Neuronal stem cell (in vitro differentiated cells): ENCODE measurements around the gene GRPEL1.

Experiments used
- DNase-seq: peaks from one replicate; pipeline ENCODE4 v3.0.0-alpha.2; 2013; ENCODE audit warnings: low spot score
- H2AFZ ChIP-seq: one replicate; pipeline ENCODE4 v1.6.1; 2013; ENCODE audit warnings: mild to moderate bottlenecking, low read length, inconsistent platforms
- H2AK5ac ChIP-seq: 2 replicates; pipeline ENCODE4 v1.6.1; 2013; ENCODE audit warnings: low read depth, mild to moderate bottlenecking, inconsistent platforms, low read length, moderate library complexity, mixed read lengths
- H2BK120ac ChIP-seq: 2 replicates; pipeline ENCODE4 v1.6.1; 2013; ENCODE audit warnings: low read depth, mild to moderate bottlenecking, inconsistent platforms, low read length, moderate library complexity, mixed read lengths
- H2BK12ac ChIP-seq: one replicate; pipeline ENCODE4 v1.6.1; 2013; ENCODE audit warnings: low read length, inconsistent platforms
- H2BK15ac ChIP-seq: 2 replicates; pipeline ENCODE4 v1.6.1; 2013; ENCODE audit warnings: mild to moderate bottlenecking, low read length, inconsistent platforms, mixed read lengths
- H2BK5ac ChIP-seq: one replicate; pipeline ENCODE4 v1.6.1; 2013; ENCODE audit warnings: inconsistent platforms, mild to moderate bottlenecking, low read length, moderate library complexity
- H3K14ac ChIP-seq: one replicate; pipeline ENCODE4 v1.6.1; 2013; ENCODE audit warnings: low read length, inconsistent platforms
- H3K18ac ChIP-seq: 2 replicates; pipeline ENCODE4 v1.6.1; 2013; ENCODE audit warnings: low read length, inconsistent platforms
- H3K23ac ChIP-seq: 2 replicates; pipeline ENCODE4 v1.6.1; 2013; ENCODE audit warnings: low read depth, mild to moderate bottlenecking, mixed read lengths, low read length, inconsistent platforms; ENCODE audit not compliant: poor library complexity
- H3K27ac ChIP-seq: replicated peaks from 3 replicates; pipeline ENCODE4 v1.5.1; 2013; ENCODE audit warnings: low read length, inconsistent platforms
- H3K27me3 ChIP-seq, 3 experiments: 2 replicates each; pipeline ENCODE4 v1.6.1; 2013; ENCODE audit warnings: low read length in 3 of 3, mild to moderate bottlenecking in 2 of 3, inconsistent platforms in 1 of 3, low read depth in 1 of 3, mixed read lengths in 1 of 3, moderate library complexity in 1 of 3; ENCODE audit not compliant: control insufficient read depth in 3 of 3, insufficient read depth in 3 of 3
- H3K36me3 ChIP-seq, 2 donors: replicated peaks in 1 of 2; 2 replicates each; pipeline ENCODE4 v1.6.1; 2013; ENCODE audit warnings: low read length in 2 of 2; ENCODE audit not compliant: control insufficient read depth in 2 of 2, insufficient read depth in 2 of 2
- H3K4ac ChIP-seq: 2 replicates; pipeline ENCODE4 v1.6.1; 2013; ENCODE audit warnings: inconsistent platforms, mild to moderate bottlenecking, low read length, moderate library complexity
- H3K4me1 ChIP-seq, 2 donors: 1 replicate in 1 of 2; 2 replicates in 1 of 2; pipeline ENCODE4 v1.6.1; 2013; ENCODE audit warnings: low read length in 2 of 2, low read depth in 1 of 2; ENCODE audit not compliant: control insufficient read depth in 2 of 2, insufficient read depth in 1 of 2
- H3K4me2 ChIP-seq: one replicate; pipeline ENCODE4 v1.6.1; 2013; ENCODE audit warnings: mild to moderate bottlenecking, low read length, inconsistent platforms; ENCODE audit not compliant: insufficient read depth, poor library complexity, severe bottlenecking
- H3K4me3 ChIP-seq, 2 donors: 2 replicates each; pipeline ENCODE4 v1.5.1; 2013; ENCODE audit warnings: low read length in 2 of 2, mild to moderate bottlenecking in 2 of 2, inconsistent platforms in 1 of 2, moderate library complexity in 1 of 2
- H3K79me1 ChIP-seq: one replicate; pipeline ENCODE4 v1.6.1; 2013; ENCODE audit warnings: low read depth, mild to moderate bottlenecking, inconsistent platforms, low read length, moderate library complexity
- H3K9ac ChIP-seq: one replicate; pipeline ENCODE4 v1.6.1; 2013; ENCODE audit warnings: mild to moderate bottlenecking, low read depth, low read length, inconsistent platforms; ENCODE audit not compliant: poor library complexity
- H3K9me3 ChIP-seq, 2 donors: replicated peaks in 1 of 2; 2 replicates each; pipeline versions ENCODE3 to v1.6.1; 2013; ENCODE audit warnings: low read length in 2 of 2, mild to moderate bottlenecking in 2 of 2, inconsistent platforms in 1 of 2, low read depth in 1 of 2, mixed read lengths in 1 of 2, moderate library complexity in 1 of 2; ENCODE audit not compliant: control insufficient read depth in 2 of 2, insufficient read depth in 1 of 2
- H4K8ac ChIP-seq: one replicate; pipeline ENCODE4 v1.6.1; 2013; ENCODE audit warnings: low read depth, mild to moderate bottlenecking, inconsistent platforms, low read length, moderate library complexity
- H4K91ac ChIP-seq: one replicate; pipeline ENCODE4 v1.6.1; 2013; ENCODE audit warnings: low read length, low read depth, mild to moderate bottlenecking, inconsistent platforms; ENCODE audit not compliant: poor library complexity
- WGBS, 2 donors: extraction: QIAGEN DNeasy Blood & Tissue Kit; methylation state at CpG; one replicate each; pipeline ENCODE4 v1.1.7; 2013; ENCODE audit warnings: missing lambda C conversion rate in 2 of 2, mixed read lengths in 1 of 2; ENCODE audit not compliant: insufficient read length in 2 of 2, insufficient replicate concordance in 1 of 2; ENCODE audit errors: extremely low coverage in 2 of 2; 5-methylcytosine and 5-hydroxymethylcytosine counted together

GRPEL1 gene

DNA sequence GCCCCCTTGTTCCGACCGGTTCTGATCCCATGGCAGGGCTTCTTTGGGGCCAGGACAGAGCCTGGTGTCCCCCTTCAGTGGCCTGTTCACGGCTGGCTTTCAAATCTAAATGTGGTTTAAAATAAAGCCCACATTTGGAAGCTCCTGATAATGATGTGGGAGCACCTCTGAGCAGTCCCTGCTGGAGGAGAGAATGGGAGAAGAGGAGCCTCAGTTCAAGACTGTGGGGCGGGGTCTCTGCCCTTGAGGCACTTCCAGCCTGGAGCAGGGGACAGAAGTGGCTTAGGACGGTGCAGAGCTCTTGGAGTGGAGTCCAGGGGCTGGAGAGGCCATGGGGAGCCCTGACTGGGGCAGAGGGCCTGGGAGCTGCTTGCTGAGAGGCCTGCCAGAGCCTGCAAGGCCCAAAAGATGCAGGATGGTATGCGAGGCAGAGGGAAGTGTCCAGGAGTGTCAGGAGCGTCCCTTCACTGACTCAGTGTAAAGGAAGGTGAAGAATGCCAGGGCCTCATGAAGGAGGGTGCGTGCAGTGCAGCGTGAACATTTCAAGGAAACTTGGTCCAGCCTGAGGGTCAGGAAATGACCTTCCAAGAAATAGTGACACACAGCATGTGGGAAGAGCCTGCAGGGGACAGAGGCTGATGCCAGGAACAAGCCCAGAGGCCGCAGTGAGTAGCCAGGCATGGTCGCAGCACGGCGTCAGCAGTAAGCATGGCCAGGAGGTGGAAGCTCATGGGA, 45.8 kb downstream of the GRPEL1 start:
- Histone ChIP-seq H3K79me1 (peaks cover 3% of the 10 kb centered on the region), H3K23ac (peak overlapping the region; percentile 16), H4K8ac (no peak overlapping the region), H2AFZ (no peak overlapping the region), H2BK12ac (no peak overlapping the region), H2BK5ac (no peak overlapping the region), H3K4ac (no peak overlapping the region), H3K4me2 (no peak overlapping the region), H3K9ac (no peak overlapping the region), H3K4me3 (peak overlapping the region in 1 of 2 donors; percentile 23), H3K4me1 (peaks cover 5 to 8% of the 10 kb centered on the region in 2 donors), H2AK5ac (no peak overlapping the region), H2BK120ac (no peak overlapping the region), H3K14ac (peak overlapping the region; percentile 58), H3K9me3 (no peaks in the 10 kb centered on the region), H3K27me3 (no peaks in the 10 kb centered on the region), H2BK15ac (no peak overlapping the region), H3K27ac (no peak overlapping the region), H3K18ac (no peak overlapping the region), H4K91ac (no peak overlapping the region), H3K36me3 (peaks cover 29 to 87% of the 10 kb centered on the region in 2 donors)
- WGBS, 2 donors: no CpG with 5 or more reads among the region's 13 CpGs
- DNase-seq: no peak

DNA sequence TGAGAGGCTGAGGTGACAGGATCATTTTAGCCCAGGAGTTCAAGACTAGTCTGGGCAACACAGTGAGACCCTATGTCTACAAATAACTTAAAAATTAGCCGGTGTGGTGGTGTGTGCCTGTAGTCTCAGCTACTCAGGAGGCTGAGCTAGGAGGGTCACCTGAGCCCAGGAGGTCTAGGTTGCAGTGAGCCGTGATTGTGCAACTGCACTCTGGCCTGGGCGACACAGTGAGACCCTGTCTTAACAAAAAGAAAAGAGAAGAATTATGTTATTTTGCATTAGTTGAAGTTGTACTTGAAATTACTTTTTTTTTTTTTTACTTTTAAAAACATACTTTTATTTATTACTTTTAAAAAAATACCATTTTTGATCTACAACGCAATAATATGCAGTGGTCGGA, 46.5 kb downstream of the GRPEL1 start:
- Histone ChIP-seq H3K27ac (no peak overlapping the region), H3K9me3 (no peaks in the 10 kb centered on the region), H4K8ac (no peak overlapping the region), H3K9ac (no peak overlapping the region), H3K23ac (no peak overlapping the region), H2AK5ac (no peak overlapping the region), H2BK15ac (no peak overlapping the region), H2AFZ (no peak overlapping the region), H3K79me1 (peaks cover 3% of the 10 kb centered on the region), H3K27me3 (no peaks in the 10 kb centered on the region), H4K91ac (no peak overlapping the region), H3K18ac (no peak overlapping the region), H2BK120ac (no peak overlapping the region), H3K36me3 (peaks cover 30 to 85% of the 10 kb centered on the region in 2 donors), H2BK12ac (no peak overlapping the region), H2BK5ac (no peak overlapping the region), H3K4ac (no peak overlapping the region), H3K4me2 (no peak overlapping the region), H3K4me3 (no peak overlapping the region), H3K14ac (no peak overlapping the region), H3K4me1 (peaks cover 5 to 8% of the 10 kb centered on the region in 2 donors)
- DNase-seq: no peak
- no CpG with 5 or more reads among the region's 5 CpGs for WGBS, 2 donors

DNA sequence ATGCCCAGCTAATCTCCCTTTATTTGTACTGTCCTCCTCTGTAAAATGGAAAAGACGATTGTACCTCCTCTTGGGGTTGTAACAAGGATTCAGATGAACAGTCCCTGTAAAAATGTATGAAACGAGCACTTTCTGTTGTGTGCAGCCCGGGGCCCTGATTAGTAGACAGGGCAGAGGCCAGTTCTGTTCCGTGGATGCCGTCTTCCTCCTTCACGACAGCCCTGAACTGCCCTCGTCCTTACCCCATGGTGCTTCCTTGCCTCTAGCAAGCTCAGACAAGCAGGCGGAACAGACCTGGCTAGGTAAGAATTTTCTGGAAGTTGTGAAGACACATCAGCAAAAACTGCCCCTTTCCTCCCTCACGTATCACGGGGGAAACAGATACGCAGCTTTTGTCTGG, 47.0 kb downstream of the GRPEL1 start:
- DNase-seq: no peak

DNA sequence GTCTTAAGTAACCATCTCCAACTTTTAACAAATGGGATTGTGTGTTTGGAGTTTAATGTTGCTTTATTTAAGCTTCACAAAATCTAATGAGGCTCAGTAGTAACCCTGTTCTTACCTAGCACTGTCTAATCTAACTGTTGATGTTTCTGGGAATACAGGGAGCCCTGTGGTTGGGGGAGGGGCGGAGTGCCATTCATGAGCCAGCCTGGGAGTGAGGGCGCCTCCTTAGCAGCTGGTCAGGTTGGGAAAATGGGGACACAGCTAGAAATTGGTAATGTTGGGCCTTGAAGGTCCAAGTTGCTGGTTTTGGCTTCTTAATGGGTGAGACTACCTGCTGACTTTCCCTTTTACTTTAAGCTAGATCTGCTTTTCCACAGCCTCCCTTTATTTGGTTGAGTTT, 47.6 kb downstream of the GRPEL1 start:
- peaks cover 1% of the 10 kb centered on the region for H3K79me1 ChIP-seq
- no peak overlapping the region for H3K23ac ChIP-seq
- no peak overlapping the region for H3K4me2 ChIP-seq
- no peak overlapping the region for H2BK15ac ChIP-seq
- H2BK120ac ChIP-seq: no peak overlapping the region
- DNase-seq: no peak
- H3K4me1 ChIP-seq: peaks cover 5 to 8% of the 10 kb centered on the region in 2 donors
- H3K14ac ChIP-seq: no peak overlapping the region
- no peak overlapping the region for H3K9ac ChIP-seq
- no peak overlapping the region for H2BK5ac ChIP-seq
- no peak overlapping the region for H4K8ac ChIP-seq
- H3K4me3 ChIP-seq: no peak overlapping the region
- no peaks in the 10 kb centered on the region for H3K27me3 ChIP-seq
- H2BK12ac ChIP-seq: no peak overlapping the region
- H3K9me3 ChIP-seq: no peaks in the 10 kb centered on the region
- no peak overlapping the region for H4K91ac ChIP-seq
- H3K4ac ChIP-seq: no peak overlapping the region
- H2AK5ac ChIP-seq: no peak overlapping the region
- H3K27ac ChIP-seq: no peak overlapping the region
- H3K36me3 ChIP-seq: peaks cover 36 to 85% of the 10 kb centered on the region in 2 donors
- H2AFZ ChIP-seq: no peak overlapping the region
- H3K18ac ChIP-seq: no peak overlapping the region
- WGBS, 2 donors: no CpG with 5 or more reads among the region's 2 CpGs

More for the DNA sequence above, 47.0 kb downstream of the GRPEL1 start:
- Histone ChIP-seq H2BK5ac (peak overlapping the region; percentile 77), H2BK12ac (no peak overlapping the region), H2BK15ac (no peak overlapping the region), H2AK5ac (no peak overlapping the region), H3K4me3 (no peak overlapping the region), H3K14ac (no peak overlapping the region), H3K9me3 (no peaks in the 10 kb centered on the region), H3K27me3 (no peaks in the 10 kb centered on the region), H3K9ac (peak overlapping the region; percentile 65), H4K8ac (no peak overlapping the region), H3K4me1 (peaks cover 5 to 8% of the 10 kb centered on the region in 2 donors), H3K4ac (no peak overlapping the region), H2BK120ac (no peak overlapping the region), H3K23ac (no peak overlapping the region), H3K4me2 (no peak overlapping the region), H3K27ac (no peak overlapping the region), H4K91ac (no peak overlapping the region), H3K36me3 (peaks cover 32 to 85% of the 10 kb centered on the region in 2 donors), H3K18ac (no peak overlapping the region), H2AFZ (no peak overlapping the region), H3K79me1 (peaks cover 1% of the 10 kb centered on the region)
- no CpG with 5 or more reads among the region's 11 CpGs for WGBS, 2 donors
